Skeletal muscle satellite cell (primary cell): ENCODE results near the gene PFDN4.

Experiments used
- H3K27me3 ChIP-seq: 2 replicates; pipeline ENCODE4 v1.7.0; 2013; ENCODE audit warnings: low read length; ENCODE audit not compliant: control insufficient read depth, insufficient read depth
- H3K36me3 ChIP-seq: 2 replicates; pipeline ENCODE4 v1.7.0; 2013; ENCODE audit warnings: mild to moderate bottlenecking, control low read depth, low read length; ENCODE audit not compliant: insufficient read depth
- H3K4me1 ChIP-seq: 2 replicates; pipeline ENCODE4 v1.7.0; 2013; ENCODE audit warnings: low read length; ENCODE audit not compliant: control insufficient read depth, insufficient read depth
- H3K4me2 ChIP-seq: 2 replicates; pipeline ENCODE4 v1.7.0; 2013; ENCODE audit warnings: mild to moderate bottlenecking, low read length
- H3K4me3 ChIP-seq: 2 replicates; pipeline ENCODE4 v1.7.0; 2013; ENCODE audit warnings: low read length
- H3K9ac ChIP-seq: 2 replicates; pipeline ENCODE4 v1.7.0; 2013; ENCODE audit warnings: mild to moderate bottlenecking, low read depth, low read length, moderate library complexity
- H3K9me3 ChIP-seq: replicated peaks from 2 replicates; pipeline ENCODE4 v1.7.0; 2013; ENCODE audit warnings: mild to moderate bottlenecking, control low read depth, low read length

PFDN4 gene

DNA sequence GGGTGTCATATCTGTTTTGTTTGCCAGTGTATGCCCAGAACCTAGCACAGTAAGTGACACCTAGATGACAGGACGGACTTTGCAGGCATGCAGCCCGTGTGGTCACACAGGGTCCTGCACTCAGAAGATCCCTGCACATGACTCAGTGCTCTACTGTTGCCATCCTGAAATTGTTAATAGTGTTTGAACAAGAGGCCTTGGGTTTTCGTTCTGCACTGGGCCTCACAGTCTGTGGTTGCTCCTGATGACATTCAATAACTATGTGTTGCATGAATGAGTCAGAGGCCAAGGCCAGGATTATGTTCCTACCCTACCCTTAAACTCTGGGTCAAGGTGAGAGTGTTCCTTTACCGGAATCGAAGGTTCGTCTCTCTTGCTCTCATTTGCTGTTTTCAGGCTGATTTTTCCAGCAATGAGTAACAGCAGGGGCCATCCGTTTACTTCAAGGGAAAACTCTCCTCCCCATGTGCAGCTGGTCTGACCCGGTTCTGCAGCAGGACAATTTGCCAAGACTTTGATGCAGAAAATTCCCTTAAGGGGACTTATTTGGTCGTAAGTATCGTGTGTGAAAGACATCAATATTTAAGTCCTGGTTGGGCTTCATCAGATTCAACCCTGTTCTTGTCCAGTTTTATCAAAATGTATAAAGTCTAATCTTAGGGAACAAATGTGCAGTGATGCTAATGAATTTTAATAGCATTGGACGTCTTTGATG is 13.0 kb upstream of the PFDN4 start:
- no peak overlapping the region for H3K4me3 ChIP-seq

DNA sequence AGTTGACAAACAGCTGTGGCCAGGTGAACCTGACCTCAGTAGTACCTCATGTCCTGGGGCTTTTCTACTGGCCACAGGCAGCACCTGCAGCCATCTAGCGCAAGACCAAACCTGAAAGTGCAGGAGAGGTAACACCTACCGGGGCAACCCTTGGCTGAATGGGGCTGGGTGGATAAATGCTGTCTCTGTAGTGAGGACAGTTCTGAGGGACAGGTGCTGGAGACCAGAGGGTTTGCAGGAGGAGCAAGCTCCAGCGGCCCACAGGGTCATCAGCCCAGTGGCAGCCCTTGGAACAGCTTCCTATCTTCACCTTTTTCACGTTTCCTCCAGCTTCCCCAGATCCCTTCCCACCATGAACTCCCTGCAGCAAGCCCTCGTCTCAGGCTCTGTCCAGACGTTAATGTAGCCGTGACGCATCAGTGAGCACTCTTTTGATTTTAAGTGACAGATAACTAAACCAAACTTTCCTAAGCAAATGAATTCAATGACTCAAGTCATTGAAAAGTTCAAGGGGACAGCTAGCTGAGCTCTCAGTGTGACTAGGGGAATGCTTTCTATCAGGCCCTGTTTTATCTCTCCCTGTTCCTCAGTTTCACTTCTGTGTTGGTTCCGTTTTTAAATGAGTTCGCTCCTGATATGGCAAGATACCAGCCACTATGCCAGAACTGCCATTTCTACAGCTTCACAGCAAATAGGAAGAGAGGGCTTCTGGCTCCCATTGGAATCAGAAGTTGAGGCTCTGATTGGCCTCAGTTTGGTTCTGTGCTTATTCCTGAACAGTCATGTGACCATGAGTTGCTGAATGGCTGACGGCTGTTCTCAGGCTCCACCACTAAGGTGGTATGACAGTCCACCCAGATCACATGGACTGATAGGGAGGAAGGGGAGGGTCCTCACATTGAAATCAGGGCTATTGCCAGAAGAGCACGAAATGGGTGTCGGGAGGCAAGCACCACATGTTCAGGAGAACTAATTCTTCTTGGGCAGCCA is 12.1 kb upstream of the PFDN4 start:
- no peak overlapping the region for H3K4me2 ChIP-seq
- peaks cover 34% of the 10 kb centered on the region for H3K27me3 ChIP-seq
- no peaks in the 10 kb centered on the region for H3K36me3 ChIP-seq
- H3K9ac ChIP-seq: no peak overlapping the region
- H3K4me3 ChIP-seq: no peak overlapping the region
- H3K9me3 ChIP-seq: no peaks in the 10 kb centered on the region
- no peaks in the 10 kb centered on the region for H3K4me1 ChIP-seq

More for the DNA sequence above, 13.0 kb upstream of the PFDN4 start:
- Histone ChIP-seq H3K9me3 (no peaks in the 10 kb centered on the region), H3K4me2 (no peak overlapping the region), H3K9ac (no peak overlapping the region), H3K4me1 (no peaks in the 10 kb centered on the region), H3K27me3 (peaks cover 37% of the 10 kb centered on the region), H3K36me3 (no peaks in the 10 kb centered on the region)

DNA sequence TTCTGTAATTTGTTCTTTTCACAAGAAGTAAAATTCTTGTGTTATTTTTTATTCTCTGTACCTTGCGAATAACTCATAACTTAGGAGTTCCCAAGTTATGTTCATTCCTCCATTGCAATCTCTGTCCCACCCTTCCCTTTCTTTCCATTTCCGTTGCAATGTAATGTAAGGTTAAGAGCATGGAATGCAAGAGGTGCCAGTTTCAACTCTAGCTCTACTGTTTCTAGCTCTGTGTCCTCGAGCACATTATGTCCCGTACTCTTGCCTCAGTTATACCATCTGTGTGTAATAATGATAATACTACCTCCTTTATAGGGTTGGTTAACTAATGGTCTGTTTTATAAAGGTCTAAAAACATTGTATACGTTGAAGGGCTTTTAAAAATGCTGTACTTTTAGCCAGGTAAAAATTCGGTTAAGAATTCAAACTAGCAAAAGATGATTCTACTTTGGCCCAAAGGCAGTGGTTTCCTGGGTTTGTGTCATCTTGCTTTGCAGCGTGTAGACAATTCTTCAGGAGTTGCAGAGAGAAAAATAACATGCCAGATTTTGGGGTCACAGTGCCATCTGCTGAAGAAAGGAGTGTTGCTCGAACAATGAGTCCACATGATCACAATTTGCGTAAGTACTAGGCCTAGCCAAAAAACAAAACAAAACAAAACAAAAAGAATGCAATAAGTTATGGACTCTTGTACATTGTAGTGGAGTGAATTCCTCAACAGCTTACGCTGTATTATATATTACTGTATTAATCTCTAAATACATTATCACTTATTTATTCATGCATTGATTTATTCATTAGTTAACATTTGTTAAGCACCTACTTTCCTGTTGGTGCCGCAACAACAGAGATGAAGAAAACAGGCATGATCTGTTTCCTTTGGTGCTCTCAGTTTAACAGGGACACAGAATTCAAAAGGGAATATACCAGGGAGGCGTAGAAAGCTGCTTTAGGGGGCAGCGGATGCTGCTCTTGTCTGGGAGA is 10.0 kb upstream of the PFDN4 start:
- no peak overlapping the region for H3K4me2 ChIP-seq
- H3K4me1 ChIP-seq: no peaks in the 10 kb centered on the region
- no peak overlapping the region for H3K9ac ChIP-seq
- H3K4me3 ChIP-seq: no peak overlapping the region
- peaks cover 29% of the 10 kb centered on the region for H3K27me3 ChIP-seq
- no peaks in the 10 kb centered on the region for H3K36me3 ChIP-seq
- no peaks in the 10 kb centered on the region for H3K9me3 ChIP-seq

DNA sequence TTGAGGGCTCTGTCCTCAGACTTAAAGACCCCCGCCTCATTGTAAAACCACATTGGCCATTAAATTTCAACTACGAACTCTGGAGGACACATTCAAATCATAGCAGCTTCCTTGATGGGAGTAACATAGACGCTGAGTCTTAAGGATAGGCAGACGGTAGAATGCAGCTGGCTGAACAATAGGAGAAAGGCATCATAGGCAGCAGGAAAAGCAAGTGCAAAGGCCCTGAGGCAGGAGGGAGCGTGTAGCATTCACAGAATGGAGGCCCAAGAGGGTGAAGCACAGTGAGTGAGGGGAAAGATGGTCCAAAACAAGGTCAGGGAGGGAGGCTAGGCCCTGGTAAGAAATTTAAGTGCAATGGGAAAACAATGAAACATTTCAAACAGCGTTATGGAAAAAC is 8.6 kb upstream of the PFDN4 start:
- no peaks in the 10 kb centered on the region for H3K4me1 ChIP-seq
- peaks cover 31% of the 10 kb centered on the region for H3K27me3 ChIP-seq
- H3K9me3 ChIP-seq: no peaks in the 10 kb centered on the region
- H3K36me3 ChIP-seq: no peaks in the 10 kb centered on the region
- H3K9ac ChIP-seq: no peak overlapping the region
- H3K4me3 ChIP-seq: no peak overlapping the region
- H3K4me2 ChIP-seq: no peak overlapping the region

DNA sequence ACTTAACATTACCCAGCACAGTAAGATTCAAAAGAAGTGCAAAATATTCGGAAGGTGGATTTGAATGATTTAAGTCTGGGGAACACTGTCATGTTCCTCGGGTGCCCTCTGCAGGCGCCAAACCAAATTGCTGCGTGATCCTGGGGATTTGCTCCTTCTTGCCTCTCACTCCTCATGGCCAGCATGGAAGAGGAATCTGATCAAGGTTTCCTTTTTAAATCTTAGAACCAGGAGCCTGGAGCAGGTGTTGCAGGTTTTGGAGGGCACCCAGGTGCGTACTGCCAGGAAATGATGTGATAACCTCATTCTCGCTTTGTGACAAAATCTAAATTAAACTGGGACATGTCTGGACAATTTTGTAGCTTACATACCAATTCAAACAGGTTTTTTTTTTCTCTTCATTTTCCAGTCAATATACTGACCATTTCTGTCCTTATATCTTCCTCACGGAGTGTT is 8.1 kb upstream of the PFDN4 start:
- Histone ChIP-seq H3K27me3 (peaks cover 36% of the 10 kb centered on the region), H3K4me1 (no peaks in the 10 kb centered on the region), H3K4me3 (no peak overlapping the region), H3K4me2 (no peak overlapping the region), H3K9me3 (no peaks in the 10 kb centered on the region), H3K9ac (no peak overlapping the region), H3K36me3 (no peaks in the 10 kb centered on the region)

DNA sequence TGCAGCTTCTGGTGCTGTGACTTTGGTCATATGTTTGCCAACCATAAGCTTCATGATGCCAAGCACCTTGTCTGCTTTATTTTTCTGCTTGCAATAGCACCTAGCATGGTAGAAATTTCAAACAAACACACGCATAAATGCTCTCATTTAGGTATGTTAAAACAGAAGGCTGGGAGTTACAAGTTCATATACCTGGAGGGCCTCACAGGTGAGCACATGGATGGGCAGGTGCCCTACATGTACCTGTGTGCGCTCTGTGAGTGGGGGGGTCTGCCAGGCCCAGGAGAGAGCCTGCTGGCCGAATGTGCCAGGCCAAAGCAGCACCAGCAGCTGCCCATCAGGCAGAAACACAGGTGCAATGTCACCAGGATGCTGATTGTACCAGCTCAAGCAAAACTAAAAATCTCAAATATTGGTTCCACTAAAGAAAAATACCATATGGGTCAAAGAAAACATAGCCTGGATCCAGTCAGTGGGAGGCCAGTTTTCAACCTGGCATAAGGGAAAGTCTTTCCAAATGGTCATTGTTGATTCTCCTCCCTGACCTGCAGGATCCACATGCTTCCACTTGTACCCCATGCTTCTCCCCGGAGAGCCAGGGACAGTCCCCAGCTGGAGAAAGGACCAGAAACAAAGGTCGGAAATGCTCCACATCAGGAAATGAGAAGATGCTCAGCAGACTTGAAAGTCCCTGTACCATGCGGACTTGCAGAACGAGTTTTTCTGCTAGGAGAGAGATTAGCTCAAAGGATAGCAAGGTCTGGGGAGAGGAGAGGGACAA is 7.2 kb upstream of the PFDN4 start:
- peaks cover 34% of the 10 kb centered on the region for H3K27me3 ChIP-seq

DNA sequence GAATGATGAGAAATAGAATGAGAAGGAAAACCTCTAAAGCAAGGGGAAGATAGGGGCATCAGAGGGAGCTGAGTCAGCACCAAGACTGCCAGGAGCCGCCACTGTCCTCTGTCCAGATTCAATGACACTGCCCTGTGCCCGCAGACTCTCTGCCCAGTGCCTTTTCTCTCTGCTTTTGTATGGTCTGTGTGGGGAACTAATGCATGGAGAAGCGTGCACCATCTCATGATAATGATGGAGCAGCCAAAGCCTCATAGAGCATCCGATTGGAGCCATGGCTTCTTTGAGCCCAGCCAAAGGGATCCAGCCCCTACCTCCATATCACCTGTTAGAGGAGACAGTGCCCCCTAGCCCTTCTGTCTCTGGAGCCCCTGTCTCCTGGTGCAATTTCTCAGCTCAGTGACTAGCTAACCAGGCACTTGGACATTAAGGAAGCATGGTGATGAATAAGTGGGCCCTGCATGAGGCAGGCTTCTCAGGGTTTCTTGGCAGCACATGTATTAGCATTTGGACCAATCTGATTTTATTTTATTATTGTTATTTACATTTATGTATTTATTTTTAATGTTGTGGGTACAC is 6.5 kb upstream of the PFDN4 start:
- H3K9me3 ChIP-seq: no peaks in the 10 kb centered on the region
- H3K36me3 ChIP-seq: no peaks in the 10 kb centered on the region
- no peak overlapping the region for H3K4me3 ChIP-seq
- no peaks in the 10 kb centered on the region for H3K4me1 ChIP-seq
- H3K27me3 ChIP-seq: peaks cover 34% of the 10 kb centered on the region
- H3K4me2 ChIP-seq: no peak overlapping the region
- H3K9ac ChIP-seq: no peak overlapping the region

More for the DNA sequence above, 7.2 kb upstream of the PFDN4 start:
- H3K4me2 ChIP-seq: no peak overlapping the region
- no peak overlapping the region for H3K9ac ChIP-seq
- no peaks in the 10 kb centered on the region for H3K36me3 ChIP-seq
- no peak overlapping the region for H3K4me3 ChIP-seq
- H3K4me1 ChIP-seq: no peaks in the 10 kb centered on the region
- no peaks in the 10 kb centered on the region for H3K9me3 ChIP-seq

DNA sequence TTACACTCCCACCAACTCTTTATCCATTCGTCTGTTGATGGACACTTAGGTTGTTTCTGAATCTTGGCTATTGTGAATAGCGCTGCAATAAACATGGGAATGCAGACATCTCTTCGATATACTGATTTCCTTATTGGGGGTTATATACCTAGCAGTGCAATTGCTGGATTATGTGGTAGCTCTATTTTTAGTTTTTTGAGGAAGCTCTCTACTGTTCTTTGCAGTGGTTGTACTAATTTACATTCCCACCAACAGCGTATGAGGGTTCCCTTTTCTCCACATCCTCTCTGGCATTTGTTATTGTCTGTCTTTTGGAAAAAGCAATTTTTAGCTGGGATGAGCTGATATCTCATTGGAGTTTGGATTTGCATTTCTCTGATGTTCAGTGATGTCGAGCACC is 4.6 kb upstream of the PFDN4 start:
- H3K4me1 ChIP-seq: no peaks in the 10 kb centered on the region

DNA sequence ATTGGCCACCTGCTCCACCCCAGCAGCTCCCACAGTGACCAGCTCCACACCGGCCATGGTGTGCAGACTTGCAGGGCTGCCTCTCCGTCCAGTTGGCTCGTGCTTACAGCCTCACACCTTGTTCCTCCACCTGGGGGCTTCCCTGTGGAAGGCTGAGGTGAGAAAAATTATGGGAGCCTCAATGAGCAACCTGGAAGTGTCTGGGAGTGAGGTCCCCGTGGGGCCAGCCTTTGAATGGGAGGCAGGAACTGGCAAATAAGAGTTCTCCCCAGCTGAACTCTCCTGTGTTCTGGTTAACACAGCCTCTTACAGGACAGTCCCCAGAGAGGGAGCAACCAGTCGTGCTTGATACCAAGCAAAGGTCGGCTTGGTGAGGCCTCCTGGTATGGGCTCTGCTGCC is 3.8 kb upstream of the PFDN4 start:
- Histone ChIP-seq H3K9me3 (no peaks in the 10 kb centered on the region), H3K36me3 (no peaks in the 10 kb centered on the region), H3K4me1 (peaks cover 3% of the 10 kb centered on the region), H3K4me2 (no peak overlapping the region), H3K4me3 (no peak overlapping the region), H3K9ac (no peak overlapping the region), H3K27me3 (peaks cover 33% of the 10 kb centered on the region)

More for the DNA sequence above, 4.6 kb upstream of the PFDN4 start:
- H3K4me3 ChIP-seq: no peak overlapping the region
- H3K36me3 ChIP-seq: no peaks in the 10 kb centered on the region
- H3K9me3 ChIP-seq: no peaks in the 10 kb centered on the region
- H3K27me3 ChIP-seq: peaks cover 33% of the 10 kb centered on the region
- H3K9ac ChIP-seq: no peak overlapping the region
- no peak overlapping the region for H3K4me2 ChIP-seq

DNA sequence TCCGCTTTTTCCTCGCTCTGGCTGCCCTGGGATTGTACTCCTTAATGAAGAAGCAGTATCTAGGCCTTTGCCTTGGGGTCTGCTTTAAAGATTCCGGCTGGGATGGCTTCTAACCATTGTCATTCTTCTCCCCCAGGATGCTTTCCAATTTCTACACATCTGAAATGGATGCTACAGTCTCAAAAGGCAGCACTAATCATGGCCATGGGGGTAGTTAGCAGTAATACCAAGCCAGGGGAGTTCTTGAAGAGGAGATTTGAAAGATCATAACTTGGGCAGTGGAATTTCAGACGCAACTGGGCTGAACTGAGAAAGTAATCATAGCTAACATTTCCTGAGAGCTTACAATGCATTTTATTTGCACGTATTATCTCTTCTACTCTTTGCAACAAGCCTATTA is 3.4 kb upstream of the PFDN4 start:
- no peaks in the 10 kb centered on the region for H3K9me3 ChIP-seq
- no peak overlapping the region for H3K4me3 ChIP-seq
- no peak overlapping the region for H3K4me2 ChIP-seq
- H3K36me3 ChIP-seq: no peaks in the 10 kb centered on the region
- H3K9ac ChIP-seq: no peak overlapping the region
- peaks cover 33% of the 10 kb centered on the region for H3K27me3 ChIP-seq
- peaks cover 7% of the 10 kb centered on the region for H3K4me1 ChIP-seq
